Thyroid gland (tissue), 4 donors: ENCODE data around the gene TRAPPC2B. TPM values are rescaled to one million over a fixed set of nuclear protein-coding genes. Genes with fewer than 3 reads are reported as not detected.

ENCODE experiments used
- DNase-seq, 2 donors: peaks; one replicate each; pipeline ENCODE4 v3.0.0-alpha.2; 2019
- H3K27ac ChIP-seq, 3 donors: fragments of 200-600 bp; sonication (generic); 1 replicate in 2 of 3; 2 replicates in 1 of 3; pipeline ENCODE4 v1.5.1; 2016 to 2019; ENCODE audit warnings: mild to moderate bottlenecking in 1 of 3, moderate library complexity in 1 of 3
- H3K27me3 ChIP-seq: fragments of 200-600 bp; sonication (generic); one replicate; pipeline ENCODE4 v1.5.1; 2019
- H3K36me3 ChIP-seq, 2 donors: fragments of 200-600 bp; sonication (generic); one replicate each; pipeline ENCODE4 v1.5.1; 2016 to 2019
- H3K4me1 ChIP-seq, 2 donors: fragments of 200-600 bp; sonication (generic); one replicate each; pipeline ENCODE4 v1.5.1; 2017 to 2019
- H3K4me3 ChIP-seq, 3 donors: fragments of 200-600 bp; sonication (generic); replicated peaks in 1 of 3; 1 replicate in 2 of 3; 2 replicates in 1 of 3; pipeline ENCODE4 v1.5.1; 2016; ENCODE audit warnings: mild to moderate bottlenecking in 1 of 3
- H3K9me3 ChIP-seq: fragments of 200-600 bp; sonication (generic); one replicate; pipeline ENCODE4 v1.5.1; 2017
- POLR2A ChIP-seq, 2 donors: fragments of 450-650 bp; IDR thresholded peaks; one replicate each; pipeline ENCODE4 v1.6.1; 2017; ENCODE audit warnings: antibody characterized with exemption in 2 of 2, mild to moderate bottlenecking in 2 of 2, moderate library complexity in 1 of 2
- WGBS, 2 donors: methylation state at CpG; one replicate each; pipeline ENCODE4 v1.1.5; 2017; 5-methylcytosine and 5-hydroxymethylcytosine counted together
- intact Hi-C: fragments of 100-400 bp; cut with DNase I; formaldehyde crosslinking; loops from one replicate; pipeline ENCODE4 v1.15.1; 2023
- total RNA-seq, 4 donors: library from RNA; depleted of rRNA; stranded (reverse); fragments of >200 nt; gene quantifications; one replicate each; pipeline ENCODE4 v1.2.3, GENCODE V29; 2016
- TF ChIP-seq, protein P1 (sequence below), 6 experiments: fragments of 200-600 bp in 3 of 6; fragments of 450-650 bp in 3 of 6; sonication (generic) in 3 of 6; IDR thresholded peaks; one replicate each; pipeline ENCODE4 v1.5.1; 2016 to 2019; ENCODE audit warnings: antibody characterized with exemption in 6 of 6, mild to moderate bottlenecking in 2 of 6, inconsistent platforms in 1 of 6, moderate library complexity in 1 of 6

The TRAPPC2B gene
- total RNA-seq, 4 donors from 2014 or later: 8.7 to 38.3 (median 23.0) TPM

- peaks cover 12 to 15% of the 10 kb centered on the region in 2 donors for H3K4me1 ChIP-seq
- no peaks in the 10 kb centered on the region for H3K27me3 ChIP-seq
- intact Hi-C loops: no loop called here
- H3K4me3 ChIP-seq: peak within 1 kb of the TSS; percentile 86 to 100 (median 86)
- no peaks in the 10 kb centered on the region for H3K9me3 ChIP-seq
- TF ChIP-seq POLR2A (IDR thresholded peaks at IDR 0.05): peak in 1 of 2 donors; percentile 85
- TF ChIP-seq, protein P1, sequence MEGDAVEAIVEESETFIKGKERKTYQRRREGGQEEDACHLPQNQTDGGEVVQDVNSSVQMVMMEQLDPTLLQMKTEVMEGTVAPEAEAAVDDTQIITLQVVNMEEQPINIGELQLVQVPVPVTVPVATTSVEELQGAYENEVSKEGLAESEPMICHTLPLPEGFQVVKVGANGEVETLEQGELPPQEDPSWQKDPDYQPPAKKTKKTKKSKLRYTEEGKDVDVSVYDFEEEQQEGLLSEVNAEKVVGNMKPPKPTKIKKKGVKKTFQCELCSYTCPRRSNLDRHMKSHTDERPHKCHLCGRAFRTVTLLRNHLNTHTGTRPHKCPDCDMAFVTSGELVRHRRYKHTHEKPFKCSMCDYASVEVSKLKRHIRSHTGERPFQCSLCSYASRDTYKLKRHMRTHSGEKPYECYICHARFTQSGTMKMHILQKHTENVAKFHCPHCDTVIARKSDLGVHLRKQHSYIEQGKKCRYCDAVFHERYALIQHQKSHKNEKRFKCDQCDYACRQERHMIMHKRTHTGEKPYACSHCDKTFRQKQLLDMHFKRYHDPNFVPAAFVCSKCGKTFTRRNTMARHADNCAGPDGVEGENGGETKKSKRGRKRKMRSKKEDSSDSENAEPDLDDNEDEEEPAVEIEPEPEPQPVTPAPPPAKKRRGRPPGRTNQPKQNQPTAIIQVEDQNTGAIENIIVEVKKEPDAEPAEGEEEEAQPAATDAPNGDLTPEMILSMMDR (IDR thresholded peaks at IDR 0.05): no peak
- WGBS, 2 donors: 0 to 1% methylated on average over 21 to 33 of the region's 71 CpGs
- peak within 1 kb of the TSS; percentile 80 to 84 (median 84) for H3K27ac ChIP-seq
- DNase-seq: peak; percentile 96 to 97
- H3K36me3 ChIP-seq: peaks cover 20 to 21% of the 10 kb centered on the region in 2 donors
These were observed 42.9 kb upstream of the TRAPPC2B start, which contains the start of gene ZNF543 for GRCh38 chr19:57320180-57321084. Gene ZNF543, plus strand, starts transcription at chr19:57320472. Its CDS starts 382 bp downstream, at chr19:57320854.

GRCh38 chr19:57321116-57321515, 42.2 kb upstream of the TRAPPC2B start:
- no peaks in the 10 kb centered on the region for H3K27me3 ChIP-seq
- H3K4me3 ChIP-seq: peak overlapping the region; percentile 86 to 100 (median 86)
- intact Hi-C loops: no loop called here
- no peak for DNase-seq
- H3K4me1 ChIP-seq: peaks cover 12 to 15% of the 10 kb centered on the region in 2 donors
- no peaks in the 10 kb centered on the region for H3K9me3 ChIP-seq
- WGBS, 2 donors: 38 to 39% methylated on average over 8 of the region's 8 CpGs
- TF ChIP-seq, protein P1 (IDR thresholded peaks at IDR 0.05): no peak
- TF ChIP-seq POLR2A (IDR thresholded peaks at IDR 0.05): no peak
- peak overlapping the region in 1 of 3 donors; percentile 84 for H3K27ac ChIP-seq
- peaks cover 26 to 27% of the 10 kb centered on the region in 2 donors for H3K36me3 ChIP-seq

DNA sequence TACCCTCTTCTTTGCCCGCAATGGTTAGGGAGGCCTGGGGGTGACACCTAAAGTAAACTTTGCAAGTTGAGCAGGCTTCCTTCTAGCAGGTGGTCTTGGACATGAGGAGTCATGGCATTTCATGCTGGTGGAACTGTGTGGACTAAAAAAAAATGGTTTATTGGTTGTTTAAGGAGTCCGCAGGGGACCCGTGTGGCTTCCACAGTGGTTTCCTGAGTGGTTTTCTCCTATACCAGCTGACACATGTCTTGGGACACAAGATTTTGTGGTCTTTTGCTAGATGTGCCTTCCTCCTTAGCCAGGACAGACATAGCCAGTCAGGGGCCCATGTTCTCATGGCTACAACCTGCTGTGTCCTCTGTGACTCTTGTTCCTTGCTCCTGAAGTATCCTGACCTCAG, 41.6 kb upstream of the TRAPPC2B start:
- intact Hi-C loops: no loop called here
- 72% methylated on average over 3 of the region's 3 CpGs for WGBS, 2 donors
- peaks cover 32 to 33% of the 10 kb centered on the region in 2 donors for H3K36me3 ChIP-seq
- H3K27ac ChIP-seq: no peak overlapping the region
- H3K9me3 ChIP-seq: no peaks in the 10 kb centered on the region
- no peaks in the 10 kb centered on the region for H3K27me3 ChIP-seq
- DNase-seq: no peak
- peaks cover 12 to 15% of the 10 kb centered on the region in 2 donors for H3K4me1 ChIP-seq
- no peak overlapping the region for H3K4me3 ChIP-seq
- TF ChIP-seq, protein P1 (IDR thresholded peaks at IDR 0.05): no peak
- no peak for TF ChIP-seq POLR2A (IDR thresholded peaks at IDR 0.05)

GRCh38 chr19:57324992-57325391, 38.4 kb upstream of the TRAPPC2B start:
- H3K9me3 ChIP-seq: no peaks in the 10 kb centered on the region
- H3K36me3 ChIP-seq: peaks cover 58% of the 10 kb centered on the region in 2 donors
- TF ChIP-seq, protein P1 (IDR thresholded peaks at IDR 0.05): no peak
- TF ChIP-seq POLR2A (IDR thresholded peaks at IDR 0.05): no peak
- no peak overlapping the region for H3K27ac ChIP-seq
- DNase-seq: no peak
- H3K4me3 ChIP-seq: no peak overlapping the region
- peaks cover 12 to 15% of the 10 kb centered on the region in 2 donors for H3K4me1 ChIP-seq
- no peaks in the 10 kb centered on the region for H3K27me3 ChIP-seq
- intact Hi-C loops: no loop called here

GRCh38 chr19:57327993-57328392, 35.4 kb upstream of the TRAPPC2B start:
- WGBS, 2 donors: 77 to 87% methylated on average over 8 of the region's 8 CpGs
- DNase-seq: no peak
- Histone ChIP-seq H3K4me3 (no peak overlapping the region), H3K4me1 (no peaks in the 10 kb centered on the region), H3K27ac (no peak overlapping the region), H3K27me3 (no peaks in the 10 kb centered on the region), H3K36me3 (peaks cover 58% of the 10 kb centered on the region in 2 donors), H3K9me3 (no peaks in the 10 kb centered on the region)
- intact Hi-C loops: no loop called here
- TF ChIP-seq, protein P1 (IDR thresholded peaks at IDR 0.05): no peak
- TF ChIP-seq POLR2A (IDR thresholded peaks at IDR 0.05): no peak
